IPS DF 6.9 (cell line): ENCODE measurements around the gene RERE.
"Not testable (repeated sequence)": the region's sequence is repeated elsewhere in the genome, so short reads cannot be mapped to it uniquely, and the experiment has no call there.

ENCODE experiments used
- DNase-seq: peaks from one replicate; pipeline ENCODE4 v3.0.0-alpha.2; 2013; ENCODE audit warnings: low read depth, low spot score
- H3K27ac ChIP-seq: one replicate; pipeline ENCODE4 v1.5.1; 2013; ENCODE audit warnings: low read length, control low read depth
- H3K27me3 ChIP-seq: 2 replicates; pipeline ENCODE4 v1.6.1; 2013; ENCODE audit warnings: mild to moderate bottlenecking, low read length; ENCODE audit not compliant: control insufficient read depth, insufficient read depth
- H3K36me3 ChIP-seq: 2 replicates; pipeline ENCODE4 v1.6.1; 2013; ENCODE audit warnings: low read length; ENCODE audit not compliant: control insufficient read depth, insufficient read depth
- H3K4me1 ChIP-seq: 2 replicates; pipeline ENCODE4 v1.6.1; 2013; ENCODE audit warnings: low read length; ENCODE audit not compliant: control insufficient read depth, insufficient read depth
- H3K4me3 ChIP-seq: 2 replicates; pipeline ENCODE4 v1.5.1; 2013; ENCODE audit warnings: mild to moderate bottlenecking, low read length
- H3K9me3 ChIP-seq: 2 replicates; pipeline ENCODE4 v1.6.1; 2013; ENCODE audit warnings: low read length, inconsistent platforms; ENCODE audit not compliant: control insufficient read depth, insufficient read depth
- WGBS: extraction: QIAGEN DNeasy Blood & Tissue Kit; methylation state at CpG from one replicate; pipeline ENCODE4 v1.1.7; 2013; ENCODE audit warnings: mixed read lengths, missing lambda C conversion rate; ENCODE audit not compliant: insufficient read length, insufficient coverage; 5-methylcytosine and 5-hydroxymethylcytosine counted together

RERE gene

GRCh38 chr1:8629241-8630091 lies 188.0 kb downstream of the RERE start:
- H3K4me1 ChIP-seq: peaks cover 3% of the 10 kb centered on the region
- no peak for DNase-seq

GRCh38 chr1:8628606-8629005 lies 188.8 kb downstream of the RERE start:
- DNase-seq: no peak
- H3K27ac ChIP-seq: no peak overlapping the region
- no peaks in the 10 kb centered on the region for H3K27me3 ChIP-seq
- no peak overlapping the region for H3K4me3 ChIP-seq
- no CpG with 5 or more reads among the region's 2 CpGs for WGBS
- 0 out of 2 replicates have a peak, but pooled peaks cover 3% of the 10 kb centered on the region for H3K36me3 ChIP-seq
- H3K9me3 ChIP-seq: no peaks in the 10 kb centered on the region
- peaks cover 3% of the 10 kb centered on the region for H3K4me1 ChIP-seq

More at GRCh38 chr1:8629241-8630091, 188.0 kb downstream of the RERE start:
- H3K27ac ChIP-seq: no peak overlapping the region
- H3K9me3 ChIP-seq: no peaks in the 10 kb centered on the region
- H3K27me3 ChIP-seq: no peaks in the 10 kb centered on the region
- 0 out of 2 replicates have a peak, but pooled peaks cover 3% of the 10 kb centered on the region for H3K36me3 ChIP-seq
- no CpG with 5 or more reads among the region's 7 CpGs for WGBS
- no peak overlapping the region for H3K4me3 ChIP-seq

DNA sequence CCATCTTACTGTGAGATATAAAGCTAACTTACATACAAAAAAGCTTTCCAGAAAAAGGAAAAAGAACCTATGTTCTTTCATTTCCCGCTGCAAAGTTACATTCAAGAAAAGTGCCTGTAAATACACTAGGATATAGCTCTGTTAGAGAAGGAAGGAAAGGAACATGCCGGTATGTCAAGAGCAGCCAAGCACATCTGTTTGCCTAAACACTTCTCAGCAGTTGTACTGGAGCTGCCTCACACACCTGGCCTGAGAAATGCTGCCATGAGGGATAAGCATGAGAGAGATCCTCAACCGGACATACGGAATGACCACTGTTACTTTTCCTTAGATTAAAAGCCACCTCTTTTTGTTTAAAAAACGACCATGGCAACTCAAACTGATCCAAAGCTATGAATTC lies 189.7 kb downstream of the RERE start:
- no peak overlapping the region for H3K27ac ChIP-seq
- WGBS: no CpG with 5 or more reads among the region's 5 CpGs
- no peak overlapping the region for H3K4me3 ChIP-seq
- no peaks in the 10 kb centered on the region for H3K36me3 ChIP-seq
- H3K4me1 ChIP-seq: peaks cover 3% of the 10 kb centered on the region
- H3K9me3 ChIP-seq: no peaks in the 10 kb centered on the region
- DNase-seq: no peak
- no peaks in the 10 kb centered on the region for H3K27me3 ChIP-seq

DNA sequence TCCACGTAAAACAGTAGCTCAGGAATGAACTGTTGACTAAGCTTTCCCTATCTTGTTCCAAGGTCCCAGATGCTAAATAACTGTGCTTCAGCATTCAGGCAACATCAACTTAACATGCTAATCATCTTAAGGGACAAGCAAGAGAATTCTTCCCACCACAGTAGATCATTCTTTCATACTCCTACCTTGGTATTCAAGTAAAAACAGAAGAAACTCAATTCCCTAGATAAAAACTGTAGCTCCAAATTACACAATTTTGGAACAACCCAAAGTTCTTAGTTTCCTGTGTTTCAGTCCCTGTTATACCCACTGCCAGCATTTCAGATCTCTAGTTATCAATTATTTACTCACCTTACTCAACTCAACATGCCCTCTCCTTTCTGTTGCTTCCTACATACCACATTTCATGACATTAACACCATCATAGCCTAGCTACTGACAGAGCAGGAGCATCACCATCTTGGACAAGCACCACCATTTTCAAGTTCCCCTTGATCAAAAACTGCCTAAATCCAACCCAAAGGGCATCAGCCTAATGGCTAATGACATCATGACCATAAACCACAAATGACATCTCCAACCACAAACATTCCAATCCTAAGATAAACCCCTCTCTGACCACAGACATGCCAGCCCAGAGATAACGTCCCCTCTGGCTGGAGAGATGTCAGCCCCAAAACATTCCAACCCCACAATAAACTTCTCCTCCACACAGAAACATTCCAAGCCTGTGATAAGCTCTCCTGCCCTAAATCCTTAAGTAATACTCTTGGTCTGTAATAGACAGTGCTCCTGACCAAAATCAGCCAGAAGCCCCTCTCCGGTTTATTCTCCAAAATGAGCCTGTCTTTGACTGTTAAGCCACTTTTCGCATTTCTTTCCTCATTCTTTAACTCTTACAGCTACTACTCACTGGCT lies 191.2 kb downstream of the RERE start:
- Histone ChIP-seq H3K27ac (no peak overlapping the region), H3K4me3 (no peak overlapping the region), H3K36me3 (no peaks in the 10 kb centered on the region), H3K4me1 (peaks cover 3% of the 10 kb centered on the region), H3K9me3 (no peaks in the 10 kb centered on the region), H3K27me3 (no peaks in the 10 kb centered on the region)
- WGBS: no CpG with 5 or more reads among the region's 4 CpGs
- no peak for DNase-seq

DNA sequence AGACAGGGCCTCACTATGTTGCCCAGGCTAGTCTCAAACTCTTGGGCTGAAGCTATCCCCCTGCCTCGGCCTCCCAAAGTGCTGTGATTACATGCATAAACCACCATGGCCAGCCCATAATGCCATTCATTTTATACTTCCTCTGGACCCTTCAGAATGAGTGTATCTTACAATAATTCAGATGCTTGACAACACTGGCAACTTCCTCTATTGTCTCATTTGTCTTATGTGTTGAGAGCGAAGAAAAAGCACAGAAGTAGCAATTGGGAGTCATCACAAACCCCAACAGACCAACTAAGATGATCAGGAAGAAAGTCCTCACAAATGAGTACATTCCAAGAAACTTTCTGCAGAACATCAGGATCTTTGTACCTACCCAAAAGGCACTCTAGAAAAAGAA lies 191.9 kb downstream of the RERE start:
- Histone ChIP-seq H3K36me3 (no peaks in the 10 kb centered on the region), H3K27ac (no peak overlapping the region), H3K27me3 (no peaks in the 10 kb centered on the region), H3K4me1 (peaks cover 3% of the 10 kb centered on the region), H3K4me3 (no peak overlapping the region), H3K9me3 (no peaks in the 10 kb centered on the region)
- no CpG with 5 or more reads among the region's 2 CpGs for WGBS
- DNase-seq: no peak

DNA sequence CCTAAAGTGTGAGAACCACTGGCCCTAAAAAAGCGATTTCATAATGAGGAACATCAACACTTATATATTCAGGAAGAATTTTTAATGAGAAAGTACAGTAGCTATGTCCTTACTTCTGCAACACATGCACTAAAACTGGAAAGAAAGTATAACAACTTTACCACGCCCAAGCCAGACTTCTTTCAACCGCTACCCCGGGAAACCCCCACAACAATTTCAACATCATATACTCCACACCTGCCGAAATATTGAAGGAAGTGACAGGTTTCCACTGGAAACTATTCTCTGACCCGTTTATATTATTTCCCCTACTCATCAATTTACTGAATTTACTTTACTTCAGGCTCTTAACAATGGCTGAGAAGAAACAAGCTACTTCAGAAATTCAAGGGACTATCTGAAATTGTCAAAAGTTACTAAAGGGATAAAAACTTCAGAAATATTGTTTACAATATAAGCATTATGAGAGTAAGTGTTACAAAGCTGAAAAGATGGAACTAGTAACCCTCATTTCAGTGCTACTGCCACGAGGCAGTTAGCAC lies 193.7 kb downstream of the RERE start:
- not testable (repeated sequence) for DNase-seq, H3K27ac ChIP-seq, H3K4me1 ChIP-seq, H3K36me3 ChIP-seq, H3K27me3 ChIP-seq, H3K4me3 ChIP-seq, H3K9me3 ChIP-seq
- no CpG with 5 or more reads among the region's 7 CpGs for WGBS

DNA sequence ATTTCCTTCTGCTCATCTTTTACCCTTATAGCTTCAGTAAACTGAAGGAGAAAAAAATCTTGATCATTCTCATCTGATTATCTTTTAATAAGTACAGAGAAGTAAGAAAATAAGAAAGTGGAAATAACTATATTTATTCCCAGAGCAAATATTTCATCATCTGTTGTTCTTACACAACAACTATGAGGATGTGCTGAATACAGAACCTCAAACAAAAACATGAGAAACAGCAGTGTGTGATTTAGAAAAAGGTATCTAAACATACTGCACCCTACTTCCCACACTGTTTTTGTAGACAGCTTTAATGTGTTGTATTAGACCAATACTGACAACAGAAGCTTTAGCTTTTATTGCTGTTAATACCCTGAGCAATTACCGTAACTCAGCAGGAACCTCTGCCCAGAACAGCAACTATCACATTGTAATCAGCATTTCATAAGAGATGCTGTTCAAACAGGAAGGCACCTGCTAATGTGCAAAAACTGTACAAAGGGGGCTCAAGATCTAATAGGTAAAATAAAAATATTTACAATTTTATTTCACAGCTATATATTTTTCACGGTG lies 195.6 kb downstream of the RERE start:
- H3K36me3 ChIP-seq, DNase-seq: not testable (repeated sequence)

DNA sequence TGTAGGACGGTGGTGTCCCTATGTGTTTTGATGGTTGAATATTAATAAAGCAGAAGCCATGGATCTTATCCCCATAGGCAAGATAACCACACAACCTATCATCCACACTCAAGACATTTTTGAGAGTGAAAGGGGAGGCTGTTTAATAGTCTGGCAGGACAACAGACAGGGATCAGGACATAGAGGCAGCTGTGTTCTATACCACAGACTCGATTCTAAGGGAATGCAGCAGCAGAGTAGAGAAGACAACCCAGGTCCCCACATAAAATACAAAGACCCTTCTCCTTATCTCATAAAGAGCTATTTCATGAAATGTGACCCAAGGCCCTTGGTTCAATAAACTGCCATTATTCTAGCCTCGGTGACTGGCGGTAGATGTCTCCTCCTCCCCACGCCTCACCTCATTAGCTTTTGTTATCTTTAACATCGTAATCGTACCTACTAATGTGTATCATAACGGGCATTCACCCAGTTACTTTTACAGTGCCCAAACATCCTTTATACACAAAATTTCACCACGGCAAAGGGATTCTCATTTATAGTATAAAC lies 196.3 kb downstream of the RERE start:
- no CpG with 5 or more reads among the region's 9 CpGs for WGBS
- not testable (repeated sequence) for H3K9me3 ChIP-seq, H3K27ac ChIP-seq, H3K4me3 ChIP-seq, H3K36me3 ChIP-seq, H3K4me1 ChIP-seq, DNase-seq, H3K27me3 ChIP-seq

More for the DNA sequence above, 195.6 kb downstream of the RERE start:
- WGBS: no CpG with 5 or more reads among the region's 2 CpGs
- H3K4me1 ChIP-seq, H3K27ac ChIP-seq, H3K4me3 ChIP-seq, H3K9me3 ChIP-seq, H3K27me3 ChIP-seq: not testable (repeated sequence)

DNA sequence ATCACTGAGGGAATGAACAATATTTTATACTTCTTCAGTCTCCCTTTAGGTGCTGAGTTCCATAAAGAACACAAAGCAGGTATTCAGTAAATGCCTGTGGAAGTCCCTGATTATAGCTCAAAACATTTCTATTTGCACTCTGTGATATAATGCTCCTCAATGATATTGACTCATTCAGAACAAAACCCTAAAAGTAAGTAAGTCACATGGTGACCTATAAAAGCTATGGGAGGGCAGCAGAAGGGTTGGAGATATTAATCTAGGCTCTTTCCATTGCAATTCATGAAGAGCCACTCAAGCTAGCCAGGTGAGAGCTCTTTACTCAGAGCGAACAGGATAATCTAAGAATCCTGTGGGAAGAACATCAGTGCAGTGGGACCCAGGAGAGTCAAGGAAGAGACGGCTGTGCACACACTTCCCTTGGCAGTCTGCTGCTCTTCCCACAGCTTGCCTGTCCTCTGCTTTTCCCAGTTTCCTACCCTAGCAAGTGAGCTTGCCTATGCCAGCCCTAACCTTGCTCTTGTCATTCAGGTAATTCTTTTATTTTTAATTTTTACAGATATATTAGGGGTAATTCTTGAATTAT lies 197.4 kb downstream of the RERE start:
- H3K27me3 ChIP-seq, H3K4me3 ChIP-seq, DNase-seq, H3K9me3 ChIP-seq, H3K27ac ChIP-seq, H3K36me3 ChIP-seq, H3K4me1 ChIP-seq: not testable (repeated sequence)
- WGBS: no CpG with 5 or more reads among the region's 2 CpGs

DNA sequence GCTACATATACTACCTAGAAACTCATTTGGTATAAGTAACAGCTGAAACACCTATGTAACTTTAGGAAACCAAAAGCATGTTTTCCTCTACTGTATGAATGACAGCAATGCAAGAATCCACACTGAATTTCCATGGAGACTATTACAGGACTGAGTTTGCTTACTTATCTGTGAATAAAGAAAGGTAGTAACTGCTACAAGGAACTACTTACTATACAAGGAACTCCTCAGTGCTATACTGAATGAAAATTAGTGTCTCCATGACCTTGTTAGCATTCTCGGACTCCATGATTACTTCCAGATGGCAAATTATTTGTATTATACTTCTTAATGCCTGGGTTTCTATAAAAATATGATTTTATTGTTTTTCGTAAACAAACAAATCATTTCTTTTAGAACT lies 198.0 kb downstream of the RERE start:
- not testable (repeated sequence) for H3K36me3 ChIP-seq, H3K9me3 ChIP-seq, H3K27me3 ChIP-seq, H3K4me3 ChIP-seq, H3K27ac ChIP-seq, H3K4me1 ChIP-seq, DNase-seq
- no CpG with 5 or more reads among the region's 2 CpGs for whole genome bisulfite sequencing
